MCF 10A (cell line): ENCODE results near the gene LYPD4. TPM values are rescaled to one million over a fixed set of nuclear protein-coding genes. Genes with fewer than 3 reads are reported as not detected.

Source experiments
- BruUV-seq: library from RNA; stranded (reverse); fragments of 400-500 nt; replicated peaks from 2 replicates; lab custom pipeline; 2021; lab: Mats Ljungman, UMichigan
- CTCF ChIA-PET: fragments of 300-600 bp; sonication (Branson Sonifier 250); formaldehyde crosslinking; extraction: SDS; loops from one replicate; lab custom pipeline; 2021; ENCODE audit warnings: antibody characterized with exemption, inconsistent platforms; lab: Yijun Ruan, JAX
- POLR2A ChIA-PET: fragments of 300-600, 350-650 bp; sonication (Branson Sonifier 250); formaldehyde crosslinking; extraction: SDS; loops from one replicate; lab custom pipeline; 2020; ENCODE audit warnings: antibody characterized with exemption, inconsistent platforms; lab: Yijun Ruan, JAX
- DNase-seq: peaks from one replicate; pipeline ENCODE4 v3.0.0-alpha.2; 2018; ENCODE audit not compliant: unreplicated experiment
- H3K27ac Mint-ChIP-seq: one replicate; pipeline ENCODE4 v1.8.0; 2022; ENCODE audit warnings: mild to moderate bottlenecking, low read depth, mixed read lengths; ENCODE audit not compliant: unreplicated experiment
- H3K27me3 Mint-ChIP-seq: one replicate; pipeline ENCODE4 v1.8.0; 2022; ENCODE audit warnings: mixed read lengths; ENCODE audit not compliant: insufficient read depth, unreplicated experiment
- H3K36me3 Mint-ChIP-seq: one replicate; pipeline ENCODE4 v1.8.0; 2022; ENCODE audit warnings: mild to moderate bottlenecking, moderate library complexity, mixed read lengths; ENCODE audit not compliant: insufficient read depth, unreplicated experiment
- H3K4me1 Mint-ChIP-seq: one replicate; pipeline ENCODE4 v1.8.0; 2022; ENCODE audit warnings: mixed read lengths; ENCODE audit not compliant: insufficient read depth, unreplicated experiment
- H3K4me3 Mint-ChIP-seq: one replicate; pipeline ENCODE4 v1.8.0; 2022; ENCODE audit warnings: mild to moderate bottlenecking, moderate library complexity, mixed read lengths; ENCODE audit not compliant: unreplicated experiment
- H3K9me3 Mint-ChIP-seq: one replicate; pipeline ENCODE4 v1.8.0; 2022; ENCODE audit warnings: mixed read lengths; ENCODE audit not compliant: unreplicated experiment
- CTCF ChIP-seq: fragments of 200-600 bp; IDR thresholded peaks from one replicate; pipeline ENCODE4 v1.8.0; 2022; ENCODE audit warnings: antibody characterized with exemption, mild to moderate bottlenecking; ENCODE audit not compliant: unreplicated experiment
- intact Hi-C: fragments of 100-400 bp; cut with micrococcal nuclease; formaldehyde crosslinking; loops from 2 replicates; pipeline ENCODE4 v1.14.1; 2022
- total RNA-seq: library from RNA; stranded (reverse); gene quantifications from 2 replicates; pipeline ENCODE4 v1.2.3, GENCODE V29; 2022

LYPD4 gene
- total RNA-seq, 1 experiment from 2014 or later: not detected

GRCh38 chr19:41810301-41810700 is 34.2 kb downstream of the LYPD4 start:
- CTCF ChIA-PET: interaction anchor here (0.8 to 1.8 kb wide), 2 partner anchors 15 to 25 kb away, joined by 4 to 10 read pairs; no protein-coding TSS in a partner anchor
- Mint-ChIP-seq H3K27ac (no peak overlapping the region), H3K9me3 (no peaks in the 10 kb centered on the region), H3K4me1 (no peaks in the 10 kb centered on the region), H3K36me3 (no peaks in the 10 kb centered on the region), H3K27me3 (peaks cover 56% of the 10 kb centered on the region), H3K4me3 (no peak overlapping the region)
- intact Hi-C loops: no loop called here
- no peak for DNase-seq
- no peak for TF ChIP-seq CTCF
- no TSS peak for BruUV-seq
- POLR2A ChIA-PET: no interaction called here

GRCh38 chr19:41808663-41809566 is 35.6 kb downstream of the LYPD4 start:
- H3K4me3 Mint-ChIP-seq: no peak overlapping the region
- H3K9me3 Mint-ChIP-seq: no peaks in the 10 kb centered on the region
- BruUV-seq: no TSS peak
- no peaks in the 10 kb centered on the region for H3K4me1 Mint-ChIP-seq
- DNase-seq: no peak
- intact Hi-C loops: no loop called here
- no peak for TF ChIP-seq CTCF
- no peaks in the 10 kb centered on the region for H3K36me3 Mint-ChIP-seq
- CTCF ChIA-PET: interaction anchor here (0.6 kb wide), 1 partner anchor 14 kb away, joined by 3 read pairs; no protein-coding TSS in a partner anchor
- H3K27me3 Mint-ChIP-seq: peaks cover 70% of the 10 kb centered on the region
- POLR2A ChIA-PET: no interaction called here
- no peak overlapping the region for H3K27ac Mint-ChIP-seq

- no peak for TF ChIP-seq CTCF
- Mint-ChIP-seq H3K4me1 (no peaks in the 10 kb centered on the region), H3K4me3 (no peak overlapping the region), H3K9me3 (no peaks in the 10 kb centered on the region), H3K27me3 (peaks cover 72% of the 10 kb centered on the region), H3K36me3 (no peaks in the 10 kb centered on the region), H3K27ac (no peak overlapping the region)
- ChIA-PET CTCF (no interaction called here), POLR2A (no interaction called here)
- no TSS peak for BruUV-seq
- intact Hi-C loops: no loop called here
- no peak for DNase-seq
Observed at GRCh38 chr19:41807176-41807575, 37.3 kb downstream of the LYPD4 start.

GRCh38 chr19:41804336-41804735 is 40.1 kb downstream of the LYPD4 start:
- H3K27ac Mint-ChIP-seq: no peak overlapping the region
- DNase-seq: no peak
- no peak for TF ChIP-seq CTCF
- ChIA-PET POLR2A (no interaction called here), CTCF (interaction anchor here (1.0 to 3.0 kb wide), 3 partner anchors 9 to 19 kb away, joined by 3 to 12 read pairs (median 5); partner anchors contain the start of gene CEACAM3)
- BruUV-seq: no TSS peak
- H3K4me1 Mint-ChIP-seq: no peaks in the 10 kb centered on the region
- no peak overlapping the region for H3K4me3 Mint-ChIP-seq
- no peaks in the 10 kb centered on the region for H3K9me3 Mint-ChIP-seq
- intact Hi-C loops: no loop called here
- peaks cover 85% of the 10 kb centered on the region for H3K27me3 Mint-ChIP-seq
- H3K36me3 Mint-ChIP-seq: no peaks in the 10 kb centered on the region
